Effector CD4-positive, alpha-beta T cell (primary cell): ENCODE data around the gene PIAS4.

Experiments
- DNase-seq: peaks from one replicate; pipeline ENCODE4 v3.0.0-alpha.2; 2020

The PIAS4 gene

GRCh38 chr19:4043401-4043800 is 35.9 kb downstream of the PIAS4 start:
- no peak for DNase-seq

GRCh38 chr19:4043966-4044715 is 36.6 kb downstream of the PIAS4 start:
- no peak for DNase-seq

GRCh38 chr19:4044990-4045465 is 37.5 kb downstream of the PIAS4 start:
- DNase-seq, result no peak

- DNase-seq, result no peak
These were observed 38.2 kb downstream of the PIAS4 start for GRCh38 chr19:4045597-4046361.

- DNase-seq, result no peak
These were observed 38.8 kb downstream of the PIAS4 start for GRCh38 chr19:4046362-4046691.

- no peak for DNase-seq
These were observed 39.6 kb downstream of the PIAS4 start for GRCh38 chr19:4046946-4047683.

GRCh38 chr19:4049432-4049831 is 41.9 kb downstream of the PIAS4 start:
- no peak for DNase-seq

- no peak for DNase-seq
These were observed 43.9 kb downstream of the PIAS4 start for GRCh38 chr19:4051175-4052101.

- DNase-seq, result no peak
These were observed 44.8 kb downstream of the PIAS4 start for GRCh38 chr19:4052114-4052992.

GRCh38 chr19:4052993-4053422 is 45.5 kb downstream of the PIAS4 start:
- no peak for DNase-seq

- no peak for DNase-seq
These were observed 46.1 kb downstream of the PIAS4 start for GRCh38 chr19:4053423-4054324.

GRCh38 chr19:4054441-4055208 is 47.1 kb downstream of the PIAS4 start:
- no peak for DNase-seq

- no peak for DNase-seq
These were observed 47.6 kb downstream of the PIAS4 start for GRCh38 chr19:4055209-4055552.

GRCh38 chr19:4057931-4058692 is 50.6 kb downstream of the PIAS4 start:
- DNase-seq, result no peak

GRCh38 chr19:4058693-4059452 is 51.3 kb downstream of the PIAS4 start:
- DNase-seq, result no peak

- DNase-seq, result no peak
These were observed 51.9 kb downstream of the PIAS4 start for GRCh38 chr19:4059453-4059871.

GRCh38 chr19:4059891-4060620 is 52.5 kb downstream of the PIAS4 start:
- peak; percentile 37 for DNase-seq
